HG02884 (cell line): ENCODE data around the gene HTR4.
"Not testable (repeated sequence)": the region's sequence is repeated elsewhere in the genome, so short reads cannot be mapped to it uniquely, and the experiment has no call there.

ENCODE experiments used
- ATAC-seq: cut with Tn5 transposase; IDR thresholded peaks from one replicate; pipeline ENCODE4 v1.9.1; 2021; ENCODE audit warnings: mild to moderate bottlenecking, moderate library complexity; ENCODE audit not compliant: unreplicated experiment

HTR4 gene

DNA sequence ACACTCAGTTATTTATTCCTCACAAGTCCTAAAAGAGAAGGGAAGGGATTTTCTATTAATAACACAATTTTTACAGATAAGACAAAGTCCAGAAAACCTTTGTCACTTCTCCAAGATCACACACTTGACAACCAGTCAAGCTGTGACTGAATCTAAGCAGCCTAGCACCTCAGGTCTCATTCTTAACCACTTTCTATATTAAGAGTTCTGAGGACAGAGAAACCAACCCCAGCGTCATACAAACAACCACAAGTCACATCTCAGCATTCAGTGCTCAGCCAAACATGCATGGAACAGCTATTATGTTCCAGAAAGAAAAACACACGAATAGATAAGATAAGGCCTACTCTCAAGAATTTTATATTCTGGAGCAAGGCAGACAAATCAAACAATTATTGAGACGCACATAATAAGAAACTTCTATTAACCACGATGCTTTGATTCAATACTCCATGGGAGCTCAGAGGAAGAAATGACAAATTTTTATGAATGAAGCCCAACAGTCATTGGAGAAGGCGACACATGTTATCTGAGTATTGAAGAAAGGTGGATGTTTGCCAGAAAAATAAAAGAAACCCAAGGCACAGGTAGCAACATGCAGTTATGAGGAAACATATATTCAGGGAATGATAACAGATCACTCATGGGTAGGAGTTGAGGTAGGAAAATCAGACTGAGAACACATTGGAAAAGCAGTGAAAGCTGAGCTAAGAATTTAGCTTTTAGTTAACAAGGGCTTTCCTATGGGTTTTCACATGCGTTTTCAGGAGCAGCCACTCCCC lies 113.1 kb downstream of the HTR4 start:
- no peak for ATAC-seq

DNA sequence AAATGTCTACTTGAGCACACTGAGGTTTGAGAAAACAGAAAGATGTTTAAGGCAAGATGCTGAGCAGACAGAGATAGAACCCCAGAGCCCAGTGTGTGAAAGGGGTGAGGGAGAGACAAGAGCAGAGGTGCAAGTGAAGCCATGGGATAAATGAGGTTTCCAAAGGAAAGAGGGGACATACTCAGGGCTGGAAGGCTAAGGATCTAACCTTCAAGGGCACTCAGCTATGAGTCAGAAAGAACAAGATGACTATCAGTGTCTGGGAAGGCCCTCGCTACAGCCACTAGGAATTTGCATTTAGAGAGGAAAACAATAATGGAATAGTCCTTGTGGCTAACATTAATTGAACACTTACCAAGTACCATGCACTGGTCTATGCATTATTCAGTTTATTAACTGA lies 113.7 kb downstream of the HTR4 start:
- no peak for ATAC-seq

DNA sequence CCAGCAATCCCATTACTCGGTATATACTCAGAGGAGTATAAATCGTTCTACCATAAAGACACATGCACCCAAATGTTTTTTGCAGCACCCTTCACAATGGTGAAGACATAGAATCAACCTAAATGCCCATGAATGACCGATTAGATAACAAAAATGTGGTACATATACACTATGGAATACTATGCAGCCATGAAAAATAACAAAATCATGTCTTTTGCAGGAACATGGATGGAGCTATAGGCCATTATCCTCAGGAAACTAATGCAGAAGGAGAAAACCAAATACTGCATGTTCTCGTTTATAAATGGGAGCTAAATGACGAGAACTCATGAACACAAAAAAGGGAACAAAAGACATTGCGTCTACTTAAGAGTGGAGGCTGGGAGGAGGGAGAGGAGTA lies 114.5 kb downstream of the HTR4 start:
- no peak for ATAC-seq

DNA sequence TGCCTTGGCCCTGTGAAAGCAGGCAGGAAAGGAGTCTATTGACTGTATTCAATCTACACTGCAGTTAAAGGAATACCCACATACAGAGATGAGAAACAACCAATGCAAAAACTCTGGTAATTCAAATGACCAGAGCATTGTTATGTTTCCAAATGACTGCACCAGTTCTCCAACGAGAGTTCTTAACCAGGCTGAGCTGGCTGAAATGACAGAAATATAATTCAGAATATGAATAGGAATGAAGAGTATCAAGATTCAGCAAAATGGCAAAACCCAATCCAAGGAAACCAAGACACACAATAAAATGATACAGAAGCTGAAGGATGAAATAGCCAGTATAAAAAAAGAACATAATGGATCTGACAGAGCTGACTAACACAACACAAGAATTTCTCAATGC lies 119.1 kb downstream of the HTR4 start:
- no peak for ATAC-seq

DNA sequence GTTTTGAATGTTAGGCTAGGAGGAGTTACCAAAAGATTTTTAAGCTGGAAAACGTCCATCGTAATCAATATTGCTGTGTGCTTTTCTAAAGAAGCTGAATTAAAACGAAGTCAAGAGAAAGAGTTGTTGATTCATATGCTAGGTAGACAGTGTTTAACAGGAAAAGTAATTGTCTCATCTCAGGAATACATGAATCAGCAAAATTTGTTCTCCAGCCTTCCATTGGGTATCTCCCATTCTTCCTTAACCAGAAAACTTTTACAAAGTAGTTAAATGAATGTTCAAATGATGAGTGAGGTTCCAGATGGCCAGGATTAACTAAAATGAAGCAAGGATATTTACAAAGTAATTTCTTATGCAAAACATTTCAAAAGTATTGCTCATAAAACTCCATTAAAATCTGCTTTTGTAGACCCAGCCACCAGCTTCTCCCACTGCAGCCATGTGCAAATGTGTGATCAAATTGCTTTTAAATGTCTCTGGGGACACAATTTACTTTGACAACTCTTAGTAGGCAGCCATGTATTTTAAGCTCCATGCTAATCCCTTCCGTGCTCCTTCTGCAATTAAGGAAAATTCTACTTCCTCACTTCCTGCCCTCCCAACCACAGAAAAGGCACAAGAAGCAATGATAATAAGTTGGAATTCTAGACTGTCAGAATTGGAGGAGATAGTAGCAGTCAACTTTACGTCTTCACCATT lies 121.2 kb downstream of the HTR4 start:
- ATAC-seq = no peak

DNA sequence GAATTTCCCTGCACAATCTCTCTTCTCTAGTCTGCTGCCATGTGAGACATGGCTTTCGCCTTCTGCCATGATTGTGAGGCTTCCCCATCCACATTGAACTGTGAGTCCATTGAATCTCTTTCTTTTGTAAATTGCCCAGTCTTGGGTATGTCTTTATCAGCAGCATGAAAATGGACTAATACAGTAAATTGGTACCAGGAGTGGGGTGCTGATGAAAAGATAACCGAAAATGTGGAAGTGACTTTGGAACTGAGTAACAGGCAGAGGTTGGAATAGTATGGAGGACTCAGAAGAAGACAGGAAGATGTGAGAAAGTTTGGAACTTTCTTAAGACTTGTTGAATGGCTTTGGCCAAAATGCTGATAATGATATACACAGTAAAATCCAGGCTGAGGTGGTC lies 124.9 kb downstream of the HTR4 start:
- not testable (repeated sequence) for ATAC-seq

DNA sequence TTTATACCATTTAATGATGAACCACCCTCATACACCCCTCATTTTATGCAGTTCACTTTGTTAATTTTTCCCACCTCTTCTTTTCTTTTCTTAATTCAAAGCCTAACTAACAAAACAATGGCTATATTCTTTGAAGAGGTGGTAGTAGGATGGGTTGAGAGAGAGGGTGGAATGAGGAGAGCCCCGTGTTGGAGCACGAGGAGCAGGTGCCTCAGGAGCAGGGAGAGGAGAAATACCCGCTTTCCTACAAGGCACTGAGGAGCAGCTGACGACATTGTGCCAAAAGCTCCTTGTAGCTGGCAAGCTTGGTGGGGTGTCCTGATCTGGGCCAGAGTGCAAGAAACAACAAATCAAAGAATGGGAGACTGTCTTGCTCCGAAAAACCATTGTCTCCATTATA lies 129.6 kb downstream of the HTR4 start:
- no peak for ATAC-seq

DNA sequence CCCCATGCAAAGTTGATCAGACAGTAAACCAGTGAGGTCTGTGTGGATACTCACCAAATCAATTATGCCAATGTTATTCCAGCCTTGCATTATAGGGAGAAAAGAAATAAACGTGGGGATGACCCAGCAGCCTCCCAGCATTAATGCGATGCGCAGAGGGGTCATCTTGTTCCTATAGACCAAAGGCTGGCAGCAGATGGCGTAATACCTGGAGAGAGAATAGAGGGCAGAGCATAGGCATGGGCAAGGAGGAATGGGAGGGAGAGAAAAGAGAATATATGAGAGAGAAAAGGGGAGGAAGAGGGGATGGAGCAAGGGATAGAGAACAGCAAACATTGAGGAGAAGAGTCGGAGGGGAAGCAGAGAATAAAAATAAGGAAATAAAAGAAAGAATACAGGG lies 131.2 kb downstream of the HTR4 start:
- no peak for ATAC-seq

DNA sequence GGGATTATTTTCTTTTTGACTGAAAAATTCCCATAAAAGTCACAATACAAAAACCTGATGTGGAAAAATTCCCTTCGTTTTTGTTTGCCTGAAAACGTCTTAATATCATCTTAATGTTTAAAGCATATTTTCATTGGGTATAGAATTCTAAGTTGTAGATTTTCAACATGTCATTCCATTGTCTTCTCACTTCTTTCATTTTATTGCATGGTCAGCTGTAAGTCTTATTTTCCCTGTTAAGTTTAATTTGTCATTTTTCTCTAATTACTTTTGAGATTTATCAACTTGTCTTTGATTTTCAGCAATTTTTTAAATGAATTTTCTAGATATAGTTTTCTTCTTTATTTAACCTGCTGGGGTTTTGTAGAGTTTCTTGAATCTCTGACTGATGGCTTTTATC lies 138.9 kb downstream of the HTR4 start:
- ATAC-seq = no peak

DNA sequence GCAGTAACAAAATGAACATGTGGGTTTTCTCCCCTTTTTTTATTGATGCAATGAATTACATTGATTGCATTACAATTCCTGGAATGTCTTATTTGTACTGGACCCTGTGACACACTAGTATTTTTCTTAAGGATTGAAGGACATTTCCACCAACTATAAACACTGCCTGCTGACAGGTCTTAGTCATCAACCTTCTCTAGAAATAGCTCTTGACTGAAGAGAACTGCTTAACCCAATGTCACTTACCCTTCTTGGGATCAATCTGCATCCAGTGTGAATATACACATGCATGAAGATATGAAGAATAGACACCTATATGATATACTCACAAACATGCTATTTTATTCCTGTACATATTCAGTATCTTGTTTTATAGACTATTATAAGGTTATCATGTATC lies 140.0 kb downstream of the HTR4 start:
- no peak for ATAC-seq

DNA sequence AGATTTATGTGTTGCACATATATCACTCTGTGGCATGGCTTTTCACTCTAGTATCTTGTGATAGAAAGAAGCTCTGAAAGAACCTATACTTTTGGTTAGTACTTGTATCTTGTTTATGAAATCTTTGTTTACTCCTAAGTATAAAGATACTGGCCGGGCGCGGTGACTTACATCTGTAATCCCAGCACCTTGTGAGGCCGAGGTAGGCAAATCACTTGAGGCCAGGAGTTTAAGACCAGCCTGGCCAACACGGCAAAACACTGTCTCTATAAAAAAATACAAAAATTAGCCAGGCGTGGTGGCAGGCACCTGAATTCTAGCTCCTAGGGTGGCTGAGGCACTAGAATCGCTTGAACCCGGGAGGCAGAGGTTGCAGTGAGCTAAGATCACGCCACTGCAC lies 141.8 kb downstream of the HTR4 start:
- ATAC-seq = no peak

DNA sequence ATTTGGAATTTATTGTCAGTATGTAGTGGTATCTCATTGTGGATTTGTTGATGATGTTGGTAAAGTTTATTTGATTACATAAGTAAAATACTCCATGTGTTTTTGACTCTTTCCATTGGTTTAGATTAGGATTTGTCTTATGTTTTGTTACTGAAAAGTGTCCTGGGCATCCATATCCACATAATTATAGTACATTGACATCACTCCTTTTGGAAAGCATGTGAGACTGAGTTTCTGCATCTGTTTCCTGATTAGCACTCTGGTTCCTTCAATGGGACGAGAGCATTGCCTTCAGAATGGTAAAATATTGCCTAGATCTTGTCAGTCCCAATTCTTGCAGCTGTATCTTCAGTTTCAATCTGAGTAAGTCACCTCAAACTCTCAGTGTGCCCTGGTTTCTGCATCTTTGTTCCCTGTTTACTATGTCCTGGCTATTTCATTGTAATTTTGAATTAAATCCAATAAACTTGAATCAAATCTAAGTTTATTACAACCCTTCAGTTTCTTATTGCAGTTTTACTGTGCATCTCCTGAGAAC lies 142.4 kb downstream of the HTR4 start:
- ATAC-seq = peak; percentile 90

DNA sequence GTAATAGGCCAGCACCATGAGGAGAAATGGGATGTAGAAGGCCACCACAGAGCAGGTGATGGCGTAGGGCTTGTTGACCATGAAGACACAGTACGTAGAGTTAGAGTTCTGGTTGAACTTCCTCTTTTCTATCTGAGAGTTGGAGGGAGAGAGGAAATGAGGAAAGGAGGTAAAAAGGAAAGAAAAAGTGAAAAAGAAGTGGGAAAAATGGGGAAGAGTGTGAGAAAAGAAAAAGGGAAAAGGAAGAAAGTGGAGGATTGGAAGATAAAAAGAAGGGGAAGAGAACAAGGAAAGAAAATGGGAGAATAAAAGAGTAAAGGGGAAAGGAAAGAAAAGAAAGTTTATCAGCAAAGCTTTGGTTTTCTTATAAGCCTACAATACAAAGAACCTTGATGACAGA lies 144.4 kb downstream of the HTR4 start:
- ATAC-seq = no peak

DNA sequence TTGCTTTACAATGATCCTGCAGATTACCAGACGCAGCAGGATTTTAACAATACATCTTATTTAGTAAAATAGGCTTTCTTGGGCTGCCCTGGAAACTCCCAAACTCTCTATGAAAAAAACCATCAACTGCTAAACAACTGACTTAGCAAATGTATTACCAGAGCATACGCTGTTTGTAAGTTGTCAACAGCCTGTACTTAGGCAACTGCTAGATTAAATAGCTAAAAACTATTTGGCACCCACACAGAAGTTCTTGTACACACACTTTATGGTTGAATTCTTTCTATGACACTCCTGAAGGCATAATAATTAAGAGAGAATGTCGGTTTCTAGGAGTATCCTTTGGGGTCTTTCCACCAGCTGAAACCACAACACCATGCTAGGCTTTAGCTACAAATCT lies 146.7 kb downstream of the HTR4 start:
- ATAC-seq = no peak

DNA sequence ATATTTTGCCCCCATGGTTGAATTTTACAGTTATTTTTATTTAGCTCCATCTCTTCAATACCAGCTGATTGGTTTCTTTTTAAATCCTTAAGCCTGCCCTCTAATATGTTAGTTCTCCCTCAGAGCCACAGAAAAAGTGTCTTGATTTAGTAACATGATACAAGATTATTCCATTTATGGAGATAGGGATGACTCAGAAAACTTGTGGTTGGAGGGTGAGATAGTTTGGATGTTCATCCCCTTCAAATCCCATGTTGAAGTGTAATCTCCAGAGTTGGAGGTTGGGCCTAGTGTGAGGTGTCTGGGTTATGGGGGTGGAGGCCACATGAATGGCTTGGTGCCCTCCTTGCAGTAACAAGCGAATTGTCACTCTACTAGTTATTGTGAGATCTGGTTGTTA lies 154.9 kb downstream of the HTR4 start:
- no peak for ATAC-seq

DNA sequence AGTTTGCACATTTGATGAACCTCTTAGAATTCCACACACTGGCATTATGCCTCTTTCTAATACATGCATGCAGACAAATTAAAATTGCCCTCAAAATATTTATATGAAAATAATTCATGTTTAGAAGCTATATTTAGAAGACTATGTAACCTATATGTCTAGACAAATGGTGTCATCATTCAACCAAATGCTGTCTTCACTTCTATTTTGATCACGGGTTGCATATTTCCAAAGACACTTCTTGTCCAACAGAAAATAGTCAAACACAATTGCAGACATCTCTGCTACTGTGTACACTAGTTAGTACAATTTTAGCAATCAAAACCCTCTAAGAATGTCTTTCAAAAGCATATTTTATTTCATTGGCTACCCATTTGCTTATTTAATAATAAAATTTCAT lies 156.6 kb downstream of the HTR4 start:
- no peak for ATAC-seq

DNA sequence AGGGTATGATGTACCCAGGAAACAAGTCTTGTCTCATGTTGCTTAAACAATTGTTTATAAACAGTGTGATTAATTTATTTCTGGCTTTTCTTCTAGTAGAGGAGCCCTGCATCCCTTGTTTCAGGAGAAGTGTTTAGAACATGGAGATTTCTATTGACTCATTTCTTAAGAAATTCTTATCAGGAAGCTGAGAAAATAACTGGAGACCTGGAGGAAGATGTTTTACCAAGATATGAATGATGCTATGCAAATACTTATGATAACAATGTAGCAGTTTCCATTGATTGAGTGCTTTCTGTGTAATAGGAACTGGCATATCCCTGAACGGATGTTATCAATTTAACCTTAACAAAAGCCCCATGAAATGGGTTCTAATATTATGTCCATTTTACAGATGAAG lies 162.0 kb downstream of the HTR4 start:
- ATAC-seq = no peak

DNA sequence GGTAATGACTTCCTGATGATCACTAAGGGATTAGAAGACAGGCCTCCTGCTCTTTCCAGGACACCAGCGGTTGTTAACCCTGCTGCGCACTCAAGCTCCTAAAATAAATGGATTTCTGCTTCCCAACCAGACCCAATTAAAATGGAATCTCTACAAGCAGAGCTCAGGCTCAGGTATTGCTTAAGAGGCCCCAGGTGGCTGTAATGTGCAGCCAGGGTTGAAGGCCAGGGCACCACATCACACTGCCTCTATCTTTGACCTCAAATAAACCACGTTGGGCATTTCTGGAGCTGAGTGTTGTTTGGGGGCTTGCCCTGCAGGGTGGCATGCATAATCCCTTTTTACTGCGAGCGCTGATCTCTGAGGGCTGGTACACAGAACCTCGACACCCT lies 162.5 kb downstream of the HTR4 start:
- ATAC-seq = no peak

DNA sequence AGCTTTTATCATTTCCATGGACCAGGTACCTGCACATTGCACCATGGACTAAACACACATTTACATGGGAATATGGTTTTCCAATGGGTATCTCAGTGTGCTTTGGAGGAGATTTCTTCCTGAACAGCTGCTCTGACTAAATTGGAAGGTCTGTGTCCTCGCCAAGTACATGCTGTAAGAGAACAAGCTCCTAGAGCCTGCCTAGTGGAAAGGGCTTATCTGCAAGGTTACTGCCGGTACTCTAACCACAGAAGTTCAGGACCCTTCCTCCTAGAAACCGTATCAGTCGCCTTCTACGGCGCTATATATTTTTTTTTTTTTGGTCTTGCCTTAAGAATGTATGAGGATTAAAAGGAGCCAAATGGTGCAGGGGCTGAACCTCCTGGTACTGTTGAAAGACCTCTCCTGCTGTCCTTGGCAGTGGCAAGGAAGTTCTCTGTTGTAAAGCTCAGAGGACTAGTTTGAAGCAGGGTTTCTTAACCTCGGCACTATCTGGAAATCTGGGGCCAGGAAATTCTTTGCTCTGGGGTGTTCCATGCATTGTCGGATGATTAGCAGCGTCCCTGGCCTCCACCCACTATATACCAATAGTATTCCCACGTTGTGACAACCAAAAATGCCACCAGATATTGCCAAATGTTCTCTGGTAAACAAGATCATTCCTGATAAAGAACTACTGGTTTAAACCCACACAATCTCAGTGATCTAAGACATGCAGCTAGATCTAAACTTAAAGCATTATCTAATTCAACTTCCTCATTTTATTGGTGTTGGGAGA lies 163.1 kb downstream of the HTR4 start:
- no peak for ATAC-seq

DNA sequence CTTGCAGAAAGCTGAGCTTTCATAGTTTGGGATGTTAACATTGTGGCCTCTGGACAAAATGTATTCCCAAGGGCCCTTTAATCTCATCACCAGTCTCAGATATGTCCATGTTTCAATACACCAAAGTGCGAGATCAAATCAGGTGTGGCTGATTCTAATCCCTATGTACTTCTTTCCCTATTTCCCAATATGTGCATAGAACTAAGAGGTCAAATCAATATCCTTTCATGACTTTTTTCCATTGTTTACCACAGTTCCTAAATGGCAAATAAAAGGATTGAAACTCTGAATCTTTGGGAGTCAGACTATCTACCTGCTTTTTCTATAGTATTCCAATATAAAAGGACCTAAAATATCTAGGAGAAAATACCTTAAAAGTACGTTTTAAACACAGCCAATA lies 165.6 kb downstream of the HTR4 start:
- no peak for ATAC-seq

DNA sequence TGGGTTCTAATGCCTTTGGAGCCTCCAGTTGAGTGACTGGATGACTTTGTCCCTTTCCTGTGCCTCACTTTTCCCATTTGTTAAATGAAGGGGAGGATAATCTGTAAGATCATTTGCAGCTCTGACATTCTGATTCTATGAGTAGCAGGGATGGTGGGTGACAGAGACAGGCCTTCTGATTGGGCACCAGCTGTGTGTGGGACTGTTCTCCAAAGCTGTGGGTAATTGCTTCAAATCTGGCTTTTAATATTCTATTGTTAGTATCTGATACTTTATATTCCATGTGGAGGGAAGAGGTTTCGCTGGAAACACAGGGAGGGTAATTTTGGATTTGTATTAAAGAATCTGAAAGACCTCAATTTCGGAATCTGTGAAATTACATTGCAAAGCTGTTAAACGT lies 167.9 kb downstream of the HTR4 start:
- no peak for ATAC-seq

DNA sequence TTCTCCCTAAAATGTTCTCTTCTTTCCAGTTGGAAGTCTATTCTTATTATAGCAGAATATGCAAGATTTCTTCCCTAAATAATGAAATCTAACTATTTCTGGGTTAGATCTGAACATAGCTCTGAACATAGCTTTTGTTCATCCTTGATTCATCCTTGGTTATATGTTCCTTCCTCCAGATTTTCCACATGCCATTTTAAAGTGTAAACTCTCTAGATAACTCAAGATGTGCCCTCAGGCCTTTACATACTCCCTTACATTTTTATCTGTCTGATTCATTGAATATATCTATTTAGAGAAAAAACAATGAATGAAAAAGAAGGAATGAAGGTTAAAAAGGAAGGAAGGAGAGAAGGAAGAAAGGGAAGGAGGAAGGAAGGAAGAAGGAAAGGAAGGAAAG lies 169.7 kb downstream of the HTR4 start:
- no peak for ATAC-seq
